Measurements from ENCODE around the gene TSSK6.
"Not testable (repeated sequence)": the region's sequence is repeated elsewhere in the genome, so short reads cannot be mapped to it uniquely, and the experiment has no call there.

The TSSK6 gene

DNA sequence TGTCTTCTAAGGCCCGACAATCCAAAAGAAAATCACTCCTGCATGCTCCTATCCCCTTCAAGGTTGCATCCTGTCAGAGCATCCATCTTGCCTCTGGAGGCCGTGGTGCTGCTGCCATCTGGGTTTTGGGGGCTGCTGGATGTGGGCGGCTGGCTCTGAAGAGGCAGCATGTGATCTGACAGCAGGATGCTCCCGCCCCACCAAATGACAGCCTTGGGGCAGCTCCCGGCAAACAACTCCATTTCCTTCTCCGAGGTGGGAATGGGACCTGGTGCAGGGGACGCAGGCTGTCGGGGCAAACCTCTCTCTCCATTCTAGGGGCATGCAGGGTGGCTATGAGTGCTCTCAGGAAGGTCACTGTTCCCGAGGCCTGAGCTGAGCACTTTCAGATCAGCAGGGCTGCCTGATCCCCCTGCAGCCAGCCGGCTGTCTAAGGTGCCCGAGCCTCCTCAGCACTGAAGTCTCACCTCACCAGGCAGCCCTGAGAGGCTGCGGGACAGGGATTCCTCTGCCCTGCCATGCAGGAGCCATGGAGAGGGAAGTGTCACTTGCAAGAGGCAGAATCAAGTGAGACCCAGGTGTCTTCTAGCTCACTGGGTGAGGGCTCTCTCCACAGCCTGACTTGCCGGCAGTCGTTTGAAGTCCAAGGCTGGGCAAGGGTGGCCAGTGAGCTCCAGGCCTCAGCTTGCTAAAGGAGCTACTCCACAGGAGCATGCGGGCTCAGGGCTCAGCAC is 28.8 kb downstream of the TSSK6 start:
- no peak for FAIRE-seq

DNA sequence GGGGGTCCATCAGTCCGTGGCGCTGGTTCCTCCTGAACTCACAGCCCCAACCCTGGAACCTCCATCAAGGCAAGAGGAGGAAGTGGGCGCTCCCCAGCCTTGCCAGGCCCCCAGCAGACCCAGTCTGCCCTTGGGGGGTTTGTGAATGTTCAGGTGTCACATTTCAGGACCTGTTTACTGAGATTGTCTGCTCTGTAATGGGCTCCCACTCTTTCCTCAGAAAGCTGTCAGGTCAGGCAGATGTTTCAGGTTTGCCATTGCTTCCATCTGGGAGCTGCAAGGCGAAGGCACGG is 29.4 kb downstream of the TSSK6 start:
- FAIRE-seq = no peak

DNA sequence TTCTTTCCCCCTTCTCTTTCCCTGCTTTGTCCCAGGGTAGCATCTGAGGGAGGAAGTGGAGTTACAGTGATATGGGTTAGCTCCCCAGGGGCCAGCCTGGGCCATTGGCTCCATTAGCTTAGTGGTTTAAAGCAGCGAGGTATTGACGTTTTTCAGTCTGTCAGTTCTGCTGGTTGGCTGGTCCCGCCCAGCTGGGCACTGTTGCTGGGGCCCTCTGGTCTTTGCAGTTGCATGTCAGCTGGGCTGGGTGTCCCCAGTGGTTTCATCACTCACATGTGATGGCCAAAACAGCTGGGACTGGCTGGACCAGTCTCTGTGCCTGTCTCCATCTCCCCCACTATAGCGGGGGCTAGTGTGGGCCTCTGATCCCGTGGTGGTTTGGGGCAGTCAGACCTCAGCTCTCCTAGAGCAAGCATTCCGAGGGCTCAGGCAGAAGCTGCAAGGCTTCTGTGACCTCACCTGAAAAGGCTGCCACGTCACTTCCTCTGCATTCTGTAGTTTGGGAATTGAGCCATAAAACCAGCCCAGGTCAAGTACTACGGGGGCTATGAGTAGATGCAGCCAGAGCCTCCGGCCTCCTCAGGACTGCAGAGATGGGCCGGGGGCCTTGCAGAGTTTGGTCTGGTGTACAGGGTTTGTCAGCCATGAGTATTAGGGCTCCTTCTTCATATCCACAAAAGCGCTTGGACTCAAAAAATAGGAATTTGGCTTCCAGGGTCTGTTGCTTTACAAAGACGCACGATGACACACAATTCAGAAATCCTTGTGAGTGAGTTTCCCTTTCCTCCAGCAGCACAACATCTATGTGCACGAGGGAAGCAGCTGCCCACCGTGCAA is 30.0 kb downstream of the TSSK6 start:
- no peak for FAIRE-seq

DNA sequence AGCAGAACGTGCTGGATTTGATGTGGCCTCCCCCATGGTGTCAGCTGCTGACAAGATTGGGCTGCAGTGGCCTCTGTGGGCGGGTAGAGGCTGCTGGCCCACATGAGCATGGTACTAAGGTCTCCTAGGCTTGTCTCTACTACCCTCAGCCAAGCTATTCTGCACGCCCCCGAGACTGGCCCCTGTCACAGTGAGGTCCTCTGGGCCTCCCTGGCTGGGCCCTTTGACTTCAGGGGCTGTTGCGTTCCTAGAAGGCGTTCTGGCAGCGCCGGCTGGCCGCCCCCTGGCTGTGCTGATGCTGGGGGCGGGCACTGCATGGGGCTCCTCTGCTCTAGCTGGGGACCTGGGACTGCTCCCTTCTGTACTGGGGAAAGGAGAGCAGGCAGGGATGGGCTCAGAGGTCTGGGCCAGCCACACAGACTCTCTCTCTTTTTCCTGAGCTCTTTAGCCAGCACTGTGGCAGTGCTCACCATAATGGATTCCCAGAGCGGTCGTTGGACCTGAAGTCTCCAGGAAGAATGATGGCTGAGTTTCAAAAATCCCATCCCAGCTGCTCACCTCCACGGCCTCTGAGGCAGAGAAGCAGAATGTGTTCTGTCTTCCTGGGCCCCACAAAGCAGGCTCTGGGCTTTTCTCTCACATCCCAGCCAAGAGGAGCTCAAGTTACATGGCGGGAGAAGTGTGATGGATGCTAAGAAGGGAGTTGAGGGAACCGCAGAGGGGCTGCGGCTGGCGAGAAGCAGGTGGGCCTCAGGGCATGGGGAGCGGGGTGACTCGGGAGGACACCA is 32.3 kb downstream of the TSSK6 start:
- no peak for FAIRE-seq

DNA sequence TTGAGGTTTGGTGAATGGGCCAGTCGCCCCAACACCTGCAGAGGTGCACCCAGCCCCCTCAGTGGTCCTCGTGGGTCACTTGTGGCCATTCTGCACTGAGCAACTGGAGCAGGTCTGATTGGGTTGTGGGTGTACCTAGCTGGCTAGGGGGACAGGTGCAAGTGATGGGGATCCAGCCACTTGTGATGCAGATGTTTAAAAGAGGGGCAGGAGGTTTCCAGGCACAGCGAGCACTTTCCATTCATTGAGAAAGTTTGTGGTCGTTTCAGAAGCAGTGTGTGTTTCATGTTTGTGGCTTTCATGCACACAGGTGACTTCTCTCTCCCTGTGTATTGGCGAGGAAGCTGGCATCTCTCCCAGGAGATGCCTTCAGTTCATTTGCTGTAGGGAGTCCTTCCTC is 34.7 kb downstream of the TSSK6 start:
- FAIRE-seq = no peak

DNA sequence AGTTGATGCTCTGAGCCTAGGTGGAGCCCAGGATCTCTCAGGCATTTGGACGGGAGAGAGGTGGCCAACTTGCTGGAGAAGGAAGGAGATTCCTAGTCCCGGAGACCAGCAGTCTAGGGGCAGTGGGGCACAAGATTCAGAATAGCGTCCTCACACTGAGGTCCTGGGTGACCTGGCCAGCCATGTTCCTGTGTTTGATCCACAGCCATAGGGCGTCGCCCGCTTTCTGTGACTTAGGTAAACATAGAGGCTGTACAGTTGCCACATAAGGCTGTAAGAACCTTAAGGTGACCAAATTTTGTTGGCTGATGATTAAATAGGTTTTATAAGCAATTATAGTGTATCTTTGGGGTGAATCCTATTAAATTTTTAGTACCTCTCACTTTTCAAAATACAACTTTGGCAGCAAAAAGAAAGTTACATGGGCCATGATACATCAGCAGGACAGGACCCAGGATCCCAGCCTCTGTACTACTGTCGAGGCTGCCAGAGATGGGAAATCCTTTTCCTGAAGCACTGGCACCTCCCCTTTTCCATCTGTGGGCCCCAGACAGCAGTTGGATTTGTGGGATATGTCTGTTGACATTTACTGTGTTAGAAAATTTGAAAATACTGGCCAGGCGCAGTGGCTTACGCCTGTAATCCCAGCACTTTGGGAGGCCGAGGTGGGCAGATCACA is 37.5 kb downstream of the TSSK6 start:
- FAIRE-seq = no peak

DNA sequence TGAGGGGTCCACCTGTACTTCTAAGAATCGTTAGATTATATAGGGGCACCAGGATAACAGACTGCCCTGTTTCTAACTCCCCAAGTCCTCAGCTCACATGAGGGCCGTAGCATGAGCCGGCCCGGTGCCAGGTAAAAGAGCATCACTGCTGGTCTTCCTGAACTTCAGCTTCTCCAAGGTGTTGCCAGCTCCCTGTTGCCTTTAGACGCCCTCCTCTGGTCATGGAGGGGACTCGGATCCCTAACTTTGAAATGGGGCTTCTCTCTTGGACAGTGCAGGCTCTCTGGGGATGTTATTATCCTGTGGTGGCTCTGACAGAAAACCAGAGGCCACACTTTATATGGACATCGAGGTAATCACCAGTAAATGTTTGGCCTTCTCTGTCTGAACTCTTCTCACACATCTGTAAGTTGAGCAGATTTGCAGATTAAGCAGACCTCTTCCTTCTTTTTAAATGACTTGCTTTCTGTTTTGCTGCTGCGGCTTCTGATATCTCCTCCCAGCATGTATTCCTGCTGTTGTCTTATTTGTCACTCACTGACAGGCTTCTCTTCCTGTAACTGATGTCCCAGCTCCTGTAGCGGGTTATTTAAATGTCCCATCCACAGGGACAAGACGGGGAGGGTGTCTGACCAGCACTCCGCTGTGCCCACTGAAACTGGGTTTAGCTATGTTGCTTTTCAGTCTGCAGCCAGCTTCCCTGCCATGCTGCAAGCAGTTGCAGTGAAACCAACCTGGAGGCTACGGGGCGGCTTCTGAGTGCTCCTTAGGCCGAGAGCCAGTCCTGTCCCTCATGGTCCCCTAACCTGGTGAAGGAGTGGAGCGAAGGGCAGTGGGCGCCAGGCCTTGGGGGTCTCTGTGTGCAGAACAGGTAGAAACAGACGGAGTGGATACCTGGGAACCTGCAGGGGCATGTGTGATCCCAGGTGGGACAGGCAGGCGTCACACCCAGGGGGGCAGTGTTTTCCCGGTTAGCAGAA is 39.2 kb downstream of the TSSK6 start:
- no peak for FAIRE-seq

DNA sequence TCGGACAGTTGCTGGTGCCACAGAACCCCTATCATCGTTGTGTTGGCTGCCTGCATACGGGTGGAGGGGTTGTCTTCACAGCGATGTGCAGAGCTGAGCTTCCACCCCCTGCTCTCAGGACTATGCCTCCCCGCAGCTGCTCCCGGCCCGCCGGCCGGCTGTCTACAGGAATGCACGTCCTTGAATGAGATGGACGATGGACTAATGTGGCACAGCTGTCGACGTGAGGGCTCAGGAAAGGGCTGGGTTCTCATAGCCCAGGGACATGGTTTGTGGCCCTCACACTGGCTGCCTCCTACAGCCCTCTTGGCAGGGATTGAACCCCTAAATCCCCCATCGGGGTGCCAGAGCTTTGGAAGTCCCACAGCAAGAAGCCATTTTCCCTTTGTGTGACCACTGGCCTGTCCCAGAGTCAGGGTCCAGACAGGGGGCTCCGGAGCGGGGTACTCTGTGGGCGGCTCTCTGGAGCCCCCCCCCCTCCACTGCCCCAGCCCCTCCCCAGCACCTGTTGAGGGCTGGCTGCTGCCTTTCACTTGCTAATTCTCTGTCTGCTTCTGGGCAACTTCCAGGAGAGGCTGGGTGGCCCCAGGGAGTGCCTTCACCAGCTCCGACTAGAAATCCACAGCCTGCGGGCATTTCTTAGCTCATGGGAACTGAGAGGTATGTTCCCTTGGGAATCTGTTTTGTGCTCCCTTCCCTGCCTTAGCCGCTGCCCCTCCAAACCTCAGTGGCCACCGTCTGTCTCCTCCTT is 40.2 kb downstream of the TSSK6 start:
- no peak for FAIRE-seq

DNA sequence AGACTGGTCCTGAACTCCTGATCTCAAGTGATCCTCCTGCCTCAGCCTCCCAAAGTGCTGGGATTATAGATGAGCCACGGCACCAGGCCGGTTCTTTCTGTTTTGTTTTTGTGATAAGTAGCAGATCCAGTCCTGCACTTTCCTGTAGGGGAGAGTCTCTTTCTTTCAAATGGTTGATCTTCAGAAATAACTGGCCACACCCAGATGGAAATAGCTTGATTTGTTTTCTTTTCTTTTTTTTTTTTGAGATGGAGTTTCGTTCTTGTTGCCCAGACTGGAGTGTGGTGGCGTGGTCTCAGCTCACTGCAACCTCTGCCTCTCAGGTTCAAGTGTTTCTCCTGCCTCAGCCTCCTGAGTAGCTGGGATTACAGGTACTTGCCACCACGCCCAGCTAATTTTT is 43.2 kb downstream of the TSSK6 start:
- not testable (repeated sequence) for FAIRE-seq

DNA sequence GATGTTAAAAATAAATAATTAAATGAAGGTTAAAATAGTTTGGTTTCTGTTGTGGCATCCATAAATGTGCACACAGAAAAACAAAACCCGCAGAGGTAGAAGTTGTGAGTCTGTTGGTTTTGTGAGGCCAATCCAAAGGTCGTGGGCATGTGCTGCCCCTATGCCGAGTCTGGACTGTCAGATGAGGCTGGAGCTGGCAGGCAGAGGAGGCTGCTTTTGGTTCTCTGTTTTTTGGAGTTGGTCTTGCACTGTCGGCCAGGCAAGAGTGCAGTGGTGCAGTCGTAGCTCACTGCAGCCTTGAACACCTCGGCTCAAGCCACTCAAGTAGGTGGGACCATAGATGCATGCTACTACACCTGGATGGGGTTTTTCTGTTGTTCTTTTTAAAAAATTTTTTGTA is 43.7 kb downstream of the TSSK6 start:
- FAIRE-seq = no peak

DNA sequence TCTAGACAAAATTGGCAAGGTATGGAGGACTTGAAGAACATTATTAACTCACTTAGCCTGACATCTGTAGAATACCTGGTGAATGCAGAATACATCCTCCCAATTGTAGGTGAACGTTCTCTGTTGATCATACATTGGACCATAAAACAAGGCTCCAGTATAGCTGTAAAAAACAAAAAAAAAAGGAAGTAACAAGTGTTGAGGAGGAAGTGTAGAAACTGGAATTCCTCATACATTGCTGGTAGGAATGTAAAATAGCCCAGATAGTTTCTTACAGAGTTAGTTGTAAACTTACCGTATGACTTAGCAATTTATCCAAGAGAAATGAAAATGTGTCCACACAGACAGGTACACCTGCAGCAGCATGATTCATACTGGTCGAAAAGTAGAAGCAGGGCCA is 44.8 kb downstream of the TSSK6 start:
- no peak for FAIRE-seq

DNA sequence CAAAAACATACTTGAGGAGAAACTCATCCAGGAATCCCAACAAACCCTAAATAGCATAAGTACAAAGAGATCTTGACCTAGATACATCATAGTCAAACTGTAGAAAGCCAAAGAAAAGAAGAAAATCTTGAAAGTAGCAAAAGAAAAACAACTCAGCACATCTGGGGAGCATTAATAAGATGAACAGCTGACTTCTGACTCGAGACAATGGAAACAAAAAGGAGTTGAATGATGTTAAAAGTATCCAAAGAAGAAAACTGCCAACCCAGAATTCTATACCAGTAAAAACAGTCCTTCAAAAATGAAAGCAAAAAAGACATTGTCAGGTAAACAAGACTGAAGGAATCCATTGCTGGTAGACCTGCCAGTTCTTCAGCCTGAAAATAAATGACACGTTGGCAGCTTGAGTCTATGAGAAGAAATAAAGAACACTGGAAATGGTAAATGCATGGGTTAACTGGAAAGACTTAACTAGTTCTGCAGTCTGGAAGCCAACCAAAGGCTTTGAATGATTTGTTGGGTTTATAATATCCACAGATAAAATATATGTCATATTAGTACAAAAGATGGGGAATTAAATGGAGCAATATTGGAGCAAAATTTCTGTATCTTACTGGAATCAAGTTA is 46.8 kb downstream of the TSSK6 start:
- no peak for FAIRE-seq

DNA sequence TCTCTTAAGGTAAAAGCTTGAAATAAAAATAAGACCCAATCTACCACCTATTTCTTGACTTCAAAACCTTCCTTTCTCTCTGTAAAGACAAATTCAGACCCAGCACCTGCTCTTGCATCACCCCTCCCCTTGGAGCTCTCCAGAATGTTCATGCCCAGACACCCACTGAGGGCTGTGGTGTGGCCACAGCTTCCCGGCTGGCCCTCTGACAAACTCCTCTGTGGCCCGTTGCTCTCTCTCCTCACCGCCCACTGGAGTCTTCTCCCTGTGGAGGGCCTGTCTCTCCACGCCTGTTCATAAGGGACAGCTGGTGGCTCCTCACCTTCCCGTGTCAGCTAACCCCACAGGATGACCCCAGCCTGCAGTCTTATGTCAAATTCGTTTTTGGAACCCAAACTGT is 49.1 kb downstream of the TSSK6 start:
- no peak for FAIRE-seq

DNA sequence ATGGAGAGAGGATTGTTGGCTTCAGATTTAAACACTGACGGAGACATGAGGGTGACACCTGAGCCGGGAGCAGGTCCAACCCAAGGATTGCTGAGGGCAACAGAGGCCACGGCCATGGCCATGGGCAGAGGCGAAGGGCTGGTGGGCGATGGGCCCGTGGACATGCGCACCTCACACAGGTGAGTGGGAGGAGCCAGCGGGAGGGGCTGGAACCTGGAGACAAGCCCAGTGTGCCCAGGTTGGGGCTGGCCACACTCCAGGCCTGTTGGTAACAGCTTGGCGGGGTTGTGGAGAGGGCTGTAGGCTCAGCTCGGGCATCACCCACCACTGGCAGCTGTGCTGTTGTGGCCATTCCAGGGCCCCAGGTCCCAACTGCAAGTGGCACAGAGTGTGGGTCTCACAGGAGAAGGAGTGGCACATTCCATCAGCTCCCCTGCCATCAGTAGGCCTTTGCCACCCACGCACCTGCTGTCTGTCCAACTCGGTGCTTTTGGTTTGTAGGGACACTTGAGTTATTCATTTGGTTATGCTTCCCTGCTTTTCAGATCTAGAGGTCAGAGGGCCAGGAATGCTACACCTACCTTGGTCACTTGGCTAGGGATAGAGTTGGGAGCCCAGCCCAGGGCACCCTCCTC is 49.8 kb downstream of the TSSK6 start:
- FAIRE-seq = no peak

DNA sequence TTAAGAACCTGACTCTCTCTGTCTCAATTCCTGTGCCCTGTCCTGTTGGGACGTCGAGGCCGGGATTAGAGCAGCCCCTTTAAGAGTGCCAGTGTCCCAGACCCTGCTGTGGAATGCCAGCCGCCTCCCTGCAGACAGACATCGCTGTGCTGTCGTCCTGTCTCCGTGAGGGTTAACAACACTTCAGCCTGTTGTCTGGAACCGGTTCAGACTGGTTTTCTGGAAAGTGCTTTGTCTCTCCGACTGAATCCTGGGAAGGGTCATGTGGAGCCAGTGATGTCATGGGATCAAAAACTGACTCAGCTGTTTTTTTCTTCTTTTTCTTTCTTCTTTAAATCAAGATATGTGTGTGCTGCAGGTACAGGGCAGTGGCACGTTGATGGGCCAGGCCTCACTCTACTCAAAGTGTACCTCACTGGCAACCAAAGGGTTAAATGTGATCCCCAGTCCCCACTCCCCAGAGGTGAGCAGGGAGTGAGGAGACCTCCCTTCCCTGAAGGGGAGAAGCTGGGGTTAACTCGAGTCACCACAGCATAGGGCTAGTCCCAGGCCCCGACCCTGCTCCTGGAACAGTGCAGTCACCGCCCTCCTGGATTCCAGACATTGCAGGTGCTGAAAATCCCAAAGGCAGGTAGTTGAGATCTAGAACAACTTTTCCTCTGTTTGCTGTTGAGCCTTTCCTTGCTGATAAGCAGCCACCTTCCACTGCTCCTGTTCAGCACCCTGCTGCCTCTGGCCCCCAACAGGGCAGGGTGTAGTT is 50.8 kb downstream of the TSSK6 start:
- FAIRE-seq = no peak
